ENCODE measurements around the gene IGFBP1. TPM values are rescaled to one million over a fixed set of nuclear protein-coding genes. Genes with fewer than 3 reads are reported as not detected.

Gene IGFBP1
- total RNA-seq, 1 donor from 2014 or later = not detected

GRCh38 chr7:45876519-45876918, 11.8 kb upstream of the IGFBP1 start:
- H3K27me3 Mint-ChIP-seq (ENCODE audit: unreplicated experiment) = no peaks in the 10 kb centered on the region
- peaks cover 2% of the 10 kb centered on the region for H3K9me3 Mint-ChIP-seq (ENCODE audit: unreplicated experiment)
- no peak for DNase-seq
- peaks cover 18% of the 10 kb centered on the region for H3K36me3 Mint-ChIP-seq (ENCODE audit: unreplicated experiment)
- H3K4me3 Mint-ChIP-seq (ENCODE audit: unreplicated experiment) = no peak overlapping the region
- TF ChIP-seq CTCF (IDR thresholded peaks at IDR 0.05; ENCODE audit: partially characterized antibody, unreplicated experiment) = no peak
- H3K27ac Mint-ChIP-seq (ENCODE audit: unreplicated experiment) = no peak overlapping the region
- H3K4me1 Mint-ChIP-seq (ENCODE audit: low read depth, unreplicated experiment) = no peaks in the 10 kb centered on the region

- no peak overlapping the region for H3K27ac Mint-ChIP-seq (ENCODE audit: unreplicated experiment)
- H3K9me3 Mint-ChIP-seq (ENCODE audit: unreplicated experiment) = peaks cover 2% of the 10 kb centered on the region
- no peak for DNase-seq
- no peak for TF ChIP-seq CTCF (IDR thresholded peaks at IDR 0.05; ENCODE audit: partially characterized antibody, unreplicated experiment)
- peaks cover 18% of the 10 kb centered on the region for H3K36me3 Mint-ChIP-seq (ENCODE audit: unreplicated experiment)
- H3K27me3 Mint-ChIP-seq (ENCODE audit: unreplicated experiment) = no peaks in the 10 kb centered on the region
- H3K4me1 Mint-ChIP-seq (ENCODE audit: low read depth, unreplicated experiment) = no peaks in the 10 kb centered on the region
- H3K4me3 Mint-ChIP-seq (ENCODE audit: unreplicated experiment) = no peak overlapping the region
Measured at GRCh38 chr7:45878457-45879144, 9.7 kb upstream of the IGFBP1 start.

- no peak for DNase-seq
- peaks cover 1% of the 10 kb centered on the region for H3K27me3 Mint-ChIP-seq (ENCODE audit: unreplicated experiment)
- no peaks in the 10 kb centered on the region for H3K4me1 Mint-ChIP-seq (ENCODE audit: low read depth, unreplicated experiment)
- peaks cover 2% of the 10 kb centered on the region for H3K9me3 Mint-ChIP-seq (ENCODE audit: unreplicated experiment)
- peaks cover 18% of the 10 kb centered on the region for H3K36me3 Mint-ChIP-seq (ENCODE audit: unreplicated experiment)
- no peak for TF ChIP-seq CTCF (IDR thresholded peaks at IDR 0.05; ENCODE audit: partially characterized antibody, unreplicated experiment)
- H3K27ac Mint-ChIP-seq (ENCODE audit: unreplicated experiment) = no peak overlapping the region
- no peak overlapping the region for H3K4me3 Mint-ChIP-seq (ENCODE audit: unreplicated experiment)
Measured at GRCh38 chr7:45880433-45880860, 7.8 kb upstream of the IGFBP1 start.

- Mint-ChIP-seq H3K4me1 (ENCODE audit: low read depth, unreplicated experiment) (no peaks in the 10 kb centered on the region), H3K27me3 (ENCODE audit: unreplicated experiment) (peaks cover 1% of the 10 kb centered on the region), H3K9me3 (ENCODE audit: unreplicated experiment) (no peaks in the 10 kb centered on the region), H3K4me3 (ENCODE audit: unreplicated experiment) (no peak overlapping the region), H3K36me3 (ENCODE audit: unreplicated experiment) (peaks cover 18% of the 10 kb centered on the region), H3K27ac (ENCODE audit: unreplicated experiment) (no peak overlapping the region)
- TF ChIP-seq CTCF (IDR thresholded peaks at IDR 0.05; ENCODE audit: partially characterized antibody, unreplicated experiment) = no peak
- no peak for DNase-seq
Measured at GRCh38 chr7:45881280-45881758, 7.0 kb upstream of the IGFBP1 start.

- Mint-ChIP-seq H3K9me3 (ENCODE audit: unreplicated experiment) (no peaks in the 10 kb centered on the region), H3K36me3 (ENCODE audit: unreplicated experiment) (peaks cover 20% of the 10 kb centered on the region), H3K4me3 (ENCODE audit: unreplicated experiment) (no peak overlapping the region), H3K27me3 (ENCODE audit: unreplicated experiment) (peaks cover 1% of the 10 kb centered on the region), H3K4me1 (ENCODE audit: low read depth, unreplicated experiment) (no peaks in the 10 kb centered on the region), H3K27ac (ENCODE audit: unreplicated experiment) (no peak overlapping the region)
- no peak for DNase-seq
- TF ChIP-seq CTCF (IDR thresholded peaks at IDR 0.05; ENCODE audit: partially characterized antibody, unreplicated experiment) = no peak
Measured at GRCh38 chr7:45881759-45882464, 6.4 kb upstream of the IGFBP1 start.
